SK-N-SH (cell line): ENCODE results near the gene KLF16. TPM values are rescaled to one million over a fixed set of nuclear protein-coding genes. Genes with fewer than 3 reads are reported as not detected.

ENCODE experiments used
- CTCF ChIA-PET: fragments of 300-600, 350-600 bp; formaldehyde crosslinking; extraction: SDS; loops from one replicate; lab custom pipeline; 2021; lab: Yijun Ruan, JAX
- POLR2A ChIA-PET: fragments of 350-600 bp; sonication (Branson Sonifier 250); formaldehyde crosslinking; extraction: SDS; loops from one replicate; lab custom pipeline; 2020; ENCODE audit warnings: antibody characterized with exemption, inconsistent platforms; lab: Yijun Ruan, JAX
- DNase-seq: peaks from one replicate; pipeline ENCODE4 v3.0.0; 2012
- H2AFZ ChIP-seq: fragments of 200-600 bp; sonication (generic); 2 replicates; pipeline ENCODE4 v1.8.1; 2016; ENCODE audit warnings: antibody characterized with exemption, mild to moderate bottlenecking, low read depth
- H3F3A ChIP-seq: fragments of 200-600 bp; sonication (generic); replicated peaks from 2 replicates; pipeline ENCODE3; 2016; ENCODE audit warnings: antibody characterized with exemption, mild to moderate bottlenecking; ENCODE audit not compliant: insufficient read depth
- H3K27ac ChIP-seq, 2 experiments: fragments of 200-500 bp in 1 of 2; fragments of 200-600 bp in 1 of 2; sonication (Bioruptor generic) in 1 of 2; sonication (generic), shearing (Covaris generic) in 1 of 2; 2 replicates each; pipeline versions ENCODE4 v1.5.1 to v1.6.1; 2014 to 2016; ENCODE audit warnings: low read depth in 2 of 2, inconsistent platforms in 1 of 2, low read length in 1 of 2, mild to moderate bottlenecking in 1 of 2, mixed read lengths in 1 of 2
- H3K27me3 ChIP-seq: fragments of 200-600 bp; sonication (generic), shearing (Covaris generic); 2 replicates; pipeline ENCODE4 v1.6.1; 2016; ENCODE audit warnings: mixed run types; ENCODE audit not compliant: insufficient read depth
- H3K36me3 ChIP-seq, 2 experiments: fragments of 200-500 bp in 1 of 2; fragments of 200-600 bp in 1 of 2; sonication (Bioruptor generic) in 1 of 2; sonication (generic) in 1 of 2; replicated peaks in 1 of 2; 2 replicates each; pipeline versions ENCODE3 to v1.5.1; 2014 to 2016; ENCODE audit warnings: low read length in 1 of 2, mild to moderate bottlenecking in 1 of 2; ENCODE audit not compliant: insufficient read depth in 2 of 2, control insufficient read depth in 1 of 2
- H3K4me1 ChIP-seq, 2 experiments: fragments of 200-500 bp in 1 of 2; fragments of 200-600 bp in 1 of 2; sonication (Bioruptor generic) in 1 of 2; sonication (generic), shearing (Covaris generic) in 1 of 2; 2 replicates each; pipeline versions ENCODE4 v1.5.1 to v1.6.1; 2014 to 2016; ENCODE audit warnings: low read depth in 1 of 2, low read length in 1 of 2, mixed run types in 1 of 2; ENCODE audit not compliant: insufficient read depth in 2 of 2, control insufficient read depth in 1 of 2
- H3K4me2 ChIP-seq: fragments of 200-600 bp; sonication (generic), shearing (Covaris generic); 2 replicates; pipeline ENCODE4 v1.6.1; 2017; ENCODE audit warnings: mixed run types
- H3K4me3 ChIP-seq, 2 experiments: fragments of 200-500 bp in 1 of 2; fragments of 200-600 bp in 1 of 2; sonication (Bioruptor generic) in 1 of 2; sonication (generic), shearing (Covaris generic) in 1 of 2; 2 replicates each; pipeline versions ENCODE4 v1.5.1 to v1.8.1; 2014 to 2016; ENCODE audit warnings: low read depth in 2 of 2, inconsistent platforms in 1 of 2, low read length in 1 of 2, mild to moderate bottlenecking in 1 of 2, mixed read lengths in 1 of 2, moderate library complexity in 1 of 2
- H3K79me2 ChIP-seq: fragments of 200-600 bp; sonication (generic); 2 replicates; pipeline ENCODE4 v1.8.1; 2017; ENCODE audit warnings: mild to moderate bottlenecking; ENCODE audit not compliant: insufficient read depth
- H3K9ac ChIP-seq: fragments of 200-600 bp; sonication (generic); 2 replicates; pipeline ENCODE4 v1.6.1; 2017; ENCODE audit warnings: mixed run types
- H3K9me2 ChIP-seq: fragments of 200-600 bp; sonication (generic); 2 replicates; pipeline ENCODE4 v1.6.1; 2017; ENCODE audit warnings: mixed run types
- H3K9me3 ChIP-seq: fragments of 200-600 bp; sonication (generic); 2 replicates; pipeline ENCODE4 v1.6.1; 2017; ENCODE audit warnings: mixed run types, mild to moderate bottlenecking, moderate library complexity
- H4K20me1 ChIP-seq: fragments of 200-600 bp; sonication (generic); 2 replicates; pipeline ENCODE4 v1.6.1; 2017; ENCODE audit warnings: mild to moderate bottlenecking, mixed run types; ENCODE audit not compliant: insufficient read depth
- FOXM1 ChIP-seq: IDR thresholded peaks from 2 replicates; pipeline ENCODE4 v1.4.0; 2012; ENCODE audit warnings: low read depth, mild to moderate bottlenecking
- GABPA ChIP-seq: IDR thresholded peaks from 2 replicates; pipeline ENCODE4 v1.4.0; 2012; ENCODE audit warnings: low read depth, mild to moderate bottlenecking
- IRF3 ChIP-seq: fragments of 150-350 bp; IDR thresholded peaks from 2 replicates; pipeline ENCODE4 v1.6.1; 2016; ENCODE audit warnings: mild to moderate bottlenecking, low read depth, low read length
- JUND ChIP-seq: IDR thresholded peaks from 2 replicates; pipeline ENCODE4 v1.4.0; 2012
- MEF2A ChIP-seq: IDR thresholded peaks from 2 replicates; pipeline ENCODE4 v1.4.0; 2012; ENCODE audit warnings: low read depth, borderline replicate concordance
- MXI1 ChIP-seq: IDR thresholded peaks from 2 replicates; pipeline ENCODE4 v1.6.1; 2012; ENCODE audit warnings: mild to moderate bottlenecking, low read depth, low read length, improper control_type of control experiment
- NRF1 ChIP-seq: IDR thresholded peaks from 2 replicates; pipeline ENCODE4 v1.6.1; 2012; ENCODE audit warnings: low read depth, mild to moderate bottlenecking, low read length
- POLR2AphosphoS5 ChIP-seq: IDR thresholded peaks from 2 replicates; pipeline ENCODE4 v1.6.1; 2012; ENCODE audit warnings: low read depth, low read length
- RXRA ChIP-seq: IDR thresholded peaks from 2 replicates; pipeline ENCODE4 v1.4.0; 2012; ENCODE audit warnings: low read depth, mild to moderate bottlenecking, borderline replicate concordance
- SIN3A ChIP-seq: IDR thresholded peaks from 2 replicates; pipeline ENCODE4 v1.6.1; 2012; ENCODE audit warnings: low read depth, mild to moderate bottlenecking, low read length, moderate library complexity, borderline replicate concordance
- TAF1 ChIP-seq: IDR thresholded peaks from 2 replicates; pipeline ENCODE4 v1.6.1; 2012; ENCODE audit warnings: low read depth, mild to moderate bottlenecking, low read length, moderate library complexity, borderline replicate concordance
- TCF12 ChIP-seq: IDR thresholded peaks from 2 replicates; pipeline ENCODE4 v1.4.0; 2012
- TEAD4 ChIP-seq: IDR thresholded peaks from 2 replicates; pipeline ENCODE4 v1.4.0; 2012; ENCODE audit warnings: mild to moderate bottlenecking, borderline replicate concordance; ENCODE audit not compliant: insufficient read depth
- ZBTB33 ChIP-seq: IDR thresholded peaks from 2 replicates; pipeline ENCODE4 v1.4.0; 2012; ENCODE audit warnings: low read depth, borderline replicate concordance
- WGBS: methylation state at CpG from one replicate; pipeline ENCODE4 v1.1.6; 2017; ENCODE audit warnings: low lambda C conversion rate; 5-methylcytosine and 5-hydroxymethylcytosine counted together
- polyA plus RNA-seq, 3 experiments: library from polyadenylated mRNA; depleted of rRNA; stranded (reverse); fragments of >200 nt; gene quantifications; 2 replicates each; pipeline ENCODE4 v1.2.3, GENCODE V29; 2012
- TF ChIP-seq, protein P1 (sequence below): IDR thresholded peaks from 2 replicates; pipeline ENCODE4 v1.4.0; 2012; ENCODE audit warnings: low read depth, borderline replicate concordance
- TF ChIP-seq, protein P2 (sequence below): IDR thresholded peaks from 2 replicates; pipeline ENCODE4; 2012

Gene KLF16
- polyA plus RNA-seq, 1 of the 3 experiments (the other 2 are of a cell fraction) = 16.1 TPM

DNA sequence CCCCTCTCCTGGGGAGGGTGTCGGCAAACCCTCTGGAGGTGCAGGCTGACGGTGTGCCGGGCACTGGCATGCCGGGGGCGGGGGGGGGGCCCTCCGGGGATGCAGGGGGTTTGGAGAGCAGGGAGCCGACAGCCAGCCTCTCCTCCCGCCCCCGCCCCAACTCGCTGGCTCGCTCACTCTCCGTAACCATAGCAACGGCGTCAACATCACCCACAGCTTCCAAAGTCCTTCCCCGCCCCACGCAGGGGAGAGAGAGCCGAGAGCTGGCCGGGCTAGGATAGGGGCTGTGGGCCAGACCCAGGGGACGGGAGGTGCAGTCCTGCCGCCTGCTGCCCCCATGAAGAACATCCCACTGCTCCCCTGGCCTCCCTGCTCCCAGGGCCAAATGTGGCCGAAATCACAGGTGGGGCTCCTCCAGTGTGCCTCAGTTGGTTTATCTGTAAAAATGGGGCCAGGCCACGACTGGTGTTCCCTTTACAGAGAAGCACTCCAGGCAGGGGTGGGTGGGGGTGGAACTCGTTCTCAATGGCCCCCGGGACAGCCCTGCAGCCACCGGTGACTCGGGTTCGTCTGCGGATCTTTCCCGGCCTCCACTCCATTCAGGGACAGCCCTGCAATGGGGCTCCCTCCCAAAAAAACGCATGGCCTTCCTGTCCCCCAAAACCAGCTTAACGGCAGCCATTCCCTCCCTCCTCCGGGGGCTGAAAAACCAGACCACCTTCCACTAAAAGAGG, 3.2 kb downstream of the KLF16 start:
- no peak for TF ChIP-seq NRF1
- no peak for TF ChIP-seq SIN3A
- no peak for TF ChIP-seq TCF12
- no peak for TF ChIP-seq POLR2AphosphoS5
- TF ChIP-seq, protein P1, sequence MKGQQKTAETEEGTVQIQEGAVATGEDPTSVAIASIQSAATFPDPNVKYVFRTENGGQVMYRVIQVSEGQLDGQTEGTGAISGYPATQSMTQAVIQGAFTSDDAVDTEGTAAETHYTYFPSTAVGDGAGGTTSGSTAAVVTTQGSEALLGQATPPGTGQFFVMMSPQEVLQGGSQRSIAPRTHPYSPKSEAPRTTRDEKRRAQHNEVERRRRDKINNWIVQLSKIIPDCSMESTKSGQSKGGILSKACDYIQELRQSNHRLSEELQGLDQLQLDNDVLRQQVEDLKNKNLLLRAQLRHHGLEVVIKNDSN = no peak
- TF ChIP-seq IRF3 = no peak
- no peak for TF ChIP-seq MEF2A
- TF ChIP-seq GABPA = no peak
- TF ChIP-seq, protein P2, sequence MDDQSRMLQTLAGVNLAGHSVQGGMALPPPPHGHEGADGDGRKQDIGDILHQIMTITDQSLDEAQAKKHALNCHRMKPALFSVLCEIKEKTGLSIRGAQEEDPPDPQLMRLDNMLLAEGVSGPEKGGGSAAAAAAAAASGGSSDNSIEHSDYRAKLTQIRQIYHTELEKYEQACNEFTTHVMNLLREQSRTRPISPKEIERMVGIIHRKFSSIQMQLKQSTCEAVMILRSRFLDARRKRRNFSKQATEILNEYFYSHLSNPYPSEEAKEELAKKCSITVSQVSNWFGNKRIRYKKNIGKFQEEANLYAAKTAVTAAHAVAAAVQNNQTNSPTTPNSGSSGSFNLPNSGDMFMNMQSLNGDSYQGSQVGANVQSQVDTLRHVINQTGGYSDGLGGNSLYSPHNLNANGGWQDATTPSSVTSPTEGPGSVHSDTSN = no peak
- TF ChIP-seq ZBTB33 = no peak
- no peak for TF ChIP-seq MXI1
- TF ChIP-seq TEAD4 = no peak
- TF ChIP-seq FOXM1 = no peak
- TF ChIP-seq RXRA = no peak
- TF ChIP-seq TAF1 = no peak
- TF ChIP-seq JUND = no peak
- H3K4me1 ChIP-seq = peaks cover 36 to 62% of the 10 kb centered on the region in 2 experiments; a peak in 3 of 4 replicates
- ChIA-PET POLR2A (interaction anchor here (0.6 kb wide), 1 partner anchor 267 kb away, joined by 5 read pairs; no protein-coding TSS in a partner anchor), CTCF (interaction anchor here (0.9 to 2.0 kb wide), 3 partner anchors 11 to 34 kb away, joined by 3 to 8 read pairs (median 3); partner anchors contain the start of gene REXO1)
- peak overlapping the region; percentile 87; the same call in 1 of the 2 replicates for H3K9ac ChIP-seq
- no peaks in the 10 kb centered on the region for H3K27me3 ChIP-seq
- peak overlapping the region; percentile 98 for H3K4me2 ChIP-seq
- no peaks in the 10 kb centered on the region for H3K9me2 ChIP-seq
- H3K27ac ChIP-seq = peak overlapping the region in 1 of 2 experiments; percentile 32; a peak in 1 of 4 replicates
- peaks cover 7% of the 10 kb centered on the region for H3F3A ChIP-seq
- peaks cover 82% of the 10 kb centered on the region for H3K79me2 ChIP-seq
- no peaks in the 10 kb centered on the region for H3K9me3 ChIP-seq
- H3K4me3 ChIP-seq = peak overlapping the region; percentile 81 to 90; a peak in 3 of 4 replicates
- peaks cover 71% of the 10 kb centered on the region for H4K20me1 ChIP-seq
- WGBS = 57% methylated on average over 3 of the region's 32 CpGs
- no peak overlapping the region for H2AFZ ChIP-seq
- no peaks in the 10 kb centered on the region for H3K36me3 ChIP-seq
- peak; percentile 76 for DNase-seq
